ENCODE measurements around the gene EVPLL.

The EVPLL gene

GRCh38 chr17:18363101-18364049, 14.2 kb upstream of the EVPLL start, which contains the start of gene SHMT1:
TSS of gene SHMT1 (minus strand) at chr17:18363550. CDS start at chr17:18355981, 7,569 bp downstream.
- peak within 1 kb of the TSS; percentile 72 to 89 for H3K4me3 ChIP-seq (ENCODE audit: low read length in 2 of 2)
- WGBS, 2 donors (ENCODE audit: extremely low coverage in 2 of 2, insufficient read length in 2 of 2, insufficient replicate concordance in 1 of 2), result no CpG with 5 or more reads among the region's 76 CpGs
- no peak within 1 kb of the TSS for H2BK12ac ChIP-seq (ENCODE audit: low read length)
- H3K9ac ChIP-seq (ENCODE audit: low read depth, low read length, poor library complexity), result peak within 1 kb of the TSS; percentile 86
- no peak within 1 kb of the TSS for H3K4ac ChIP-seq (ENCODE audit: low read length)
- peak within 1 kb of the TSS; percentile 23 for H3K14ac ChIP-seq (ENCODE audit: low read length)
- H3K27ac ChIP-seq (replicated peaks; ENCODE audit: low read length), result peak within 1 kb of the TSS; percentile 15
- peak within 1 kb of the TSS; percentile 87 for H2BK120ac ChIP-seq (ENCODE audit: low read depth, low read length)
- H4K8ac ChIP-seq (ENCODE audit: low read depth, low read length), result peak within 1 kb of the TSS; percentile 43
- DNase-seq (ENCODE audit: low spot score), result peak; percentile 85
- H3K4me1 ChIP-seq (ENCODE audit: control insufficient read depth in 2 of 2, insufficient read depth in 1 of 2, low read depth in 1 of 2, low read length in 2 of 2), result peaks cover 0 to 2% of the 10 kb centered on the region in 2 donors
- H3K9me3 ChIP-seq (replicated peaks in 1 of 2; ENCODE audit: control insufficient read depth in 2 of 2, insufficient read depth in 1 of 2, low read depth in 1 of 2, low read length in 2 of 2), result no peaks in the 10 kb centered on the region
- H3K23ac ChIP-seq (ENCODE audit: low read depth, low read length, poor library complexity), result peak within 1 kb of the TSS; percentile 96
- H2AK5ac ChIP-seq (ENCODE audit: low read depth, low read length), result peak within 1 kb of the TSS; percentile 2
- H3K79me1 ChIP-seq (ENCODE audit: low read depth, low read length), result peaks cover 3% of the 10 kb centered on the region
- H3K36me3 ChIP-seq (replicated peaks in 1 of 2; ENCODE audit: control insufficient read depth in 2 of 2, insufficient read depth in 2 of 2, low read length in 2 of 2), result peaks cover 0 to 23% of the 10 kb centered on the region in 2 donors
- H3K18ac ChIP-seq (ENCODE audit: low read length), result peak within 1 kb of the TSS; percentile 98
- peak within 1 kb of the TSS; percentile 72 for H4K91ac ChIP-seq (ENCODE audit: low read depth, low read length, poor library complexity)
- peak within 1 kb of the TSS; percentile 88 for H2AFZ ChIP-seq (ENCODE audit: low read length)
- peak within 1 kb of the TSS; percentile 75 for H3K4me2 ChIP-seq (ENCODE audit: insufficient read depth, low read length, poor library complexity, severe bottlenecking)
- H2BK15ac ChIP-seq (ENCODE audit: low read length), result no peak within 1 kb of the TSS
- H2BK5ac ChIP-seq (ENCODE audit: low read length), result no peak within 1 kb of the TSS
- no peaks in the 10 kb centered on the region for H3K27me3 ChIP-seq (ENCODE audit: control insufficient read depth in 3 of 3, insufficient read depth in 3 of 3, low read depth in 1 of 3, low read length in 3 of 3)

GRCh38 chr17:18364166-18364565, 13.4 kb upstream of the EVPLL start:
- Histone ChIP-seq H3K36me3 (replicated peaks in 1 of 2; ENCODE audit: control insufficient read depth in 2 of 2, insufficient read depth in 2 of 2, low read length in 2 of 2) (peaks cover 0 to 15% of the 10 kb centered on the region in 2 donors), H3K4me2 (ENCODE audit: insufficient read depth, low read length, poor library complexity, severe bottlenecking) (no peak overlapping the region), H2AK5ac (ENCODE audit: low read depth, low read length) (no peak overlapping the region), H3K23ac (ENCODE audit: low read depth, low read length, poor library complexity) (no peak overlapping the region), H3K4me1 (ENCODE audit: control insufficient read depth in 2 of 2, insufficient read depth in 1 of 2, low read depth in 1 of 2, low read length in 2 of 2) (peaks cover 0 to 2% of the 10 kb centered on the region in 2 donors), H2BK120ac (ENCODE audit: low read depth, low read length) (no peak overlapping the region), H4K91ac (ENCODE audit: low read depth, low read length, poor library complexity) (no peak overlapping the region), H2BK12ac (ENCODE audit: low read length) (no peak overlapping the region), H3K27ac (replicated peaks; ENCODE audit: low read length) (no peak overlapping the region), H4K8ac (ENCODE audit: low read depth, low read length) (no peak overlapping the region), H3K9me3 (replicated peaks in 1 of 2; ENCODE audit: control insufficient read depth in 2 of 2, insufficient read depth in 1 of 2, low read depth in 1 of 2, low read length in 2 of 2) (no peaks in the 10 kb centered on the region), H3K4me3 (ENCODE audit: low read length in 2 of 2) (no peak overlapping the region), H3K4ac (ENCODE audit: low read length) (no peak overlapping the region), H3K14ac (ENCODE audit: low read length) (no peak overlapping the region), H3K79me1 (ENCODE audit: low read depth, low read length) (peaks cover 3% of the 10 kb centered on the region), H3K27me3 (ENCODE audit: control insufficient read depth in 3 of 3, insufficient read depth in 3 of 3, low read depth in 1 of 3, low read length in 3 of 3) (no peaks in the 10 kb centered on the region), H2AFZ (ENCODE audit: low read length) (peak overlapping the region; percentile 88), H3K9ac (ENCODE audit: low read depth, low read length, poor library complexity) (no peak overlapping the region), H2BK15ac (ENCODE audit: low read length) (no peak overlapping the region), H2BK5ac (ENCODE audit: low read length) (no peak overlapping the region), H3K18ac (ENCODE audit: low read length) (no peak overlapping the region)
- no CpG with 5 or more reads among the region's 6 CpGs for WGBS, 2 donors (ENCODE audit: extremely low coverage in 2 of 2, insufficient read length in 2 of 2, insufficient replicate concordance in 1 of 2)
- no peak for DNase-seq (ENCODE audit: low spot score)

- Histone ChIP-seq H3K79me1 (ENCODE audit: low read depth, low read length) (no peaks in the 10 kb centered on the region), H2BK5ac (ENCODE audit: low read length) (no peak overlapping the region)
- DNase-seq (ENCODE audit: low spot score), result no peak
Measured at GRCh38 chr17:18368946-18369345, 8.6 kb upstream of the EVPLL start.

GRCh38 chr17:18370761-18371160, 6.8 kb upstream of the EVPLL start:
- Histone ChIP-seq H2AFZ (ENCODE audit: low read length) (no peak overlapping the region), H3K27ac (replicated peaks; ENCODE audit: low read length) (no peak overlapping the region), H2BK15ac (ENCODE audit: low read length) (no peak overlapping the region), H3K9ac (ENCODE audit: low read depth, low read length, poor library complexity) (no peak overlapping the region), H3K23ac (ENCODE audit: low read depth, low read length, poor library complexity) (no peak overlapping the region), H3K4me2 (ENCODE audit: insufficient read depth, low read length, poor library complexity, severe bottlenecking) (no peak overlapping the region), H3K4ac (ENCODE audit: low read length) (no peak overlapping the region), H3K9me3 (replicated peaks in 1 of 2; ENCODE audit: control insufficient read depth in 2 of 2, insufficient read depth in 1 of 2, low read depth in 1 of 2, low read length in 2 of 2) (no peaks in the 10 kb centered on the region), H2BK5ac (ENCODE audit: low read length) (no peak overlapping the region), H3K14ac (ENCODE audit: low read length) (no peak overlapping the region), H2BK12ac (ENCODE audit: low read length) (no peak overlapping the region), H4K8ac (ENCODE audit: low read depth, low read length) (no peak overlapping the region), H3K79me1 (ENCODE audit: low read depth, low read length) (no peaks in the 10 kb centered on the region), H3K27me3 (ENCODE audit: control insufficient read depth in 3 of 3, insufficient read depth in 3 of 3, low read depth in 1 of 3, low read length in 3 of 3) (no peaks in the 10 kb centered on the region), H3K18ac (ENCODE audit: low read length) (no peak overlapping the region), H4K91ac (ENCODE audit: low read depth, low read length, poor library complexity) (no peak overlapping the region), H3K4me3 (ENCODE audit: low read length in 2 of 2) (no peak overlapping the region), H3K4me1 (ENCODE audit: control insufficient read depth in 2 of 2, insufficient read depth in 1 of 2, low read depth in 1 of 2, low read length in 2 of 2) (no peaks in the 10 kb centered on the region), H2BK120ac (ENCODE audit: low read depth, low read length) (no peak overlapping the region), H3K36me3 (replicated peaks in 1 of 2; ENCODE audit: control insufficient read depth in 2 of 2, insufficient read depth in 2 of 2, low read length in 2 of 2) (no peaks in the 10 kb centered on the region), H2AK5ac (ENCODE audit: low read depth, low read length) (no peak overlapping the region)
- WGBS, 2 donors (ENCODE audit: extremely low coverage in 2 of 2, insufficient read length in 2 of 2, insufficient replicate concordance in 1 of 2), result no CpG with 5 or more reads among the region's 5 CpGs
- no peak for DNase-seq (ENCODE audit: low spot score)

More at GRCh38 chr17:18368946-18369345, 8.6 kb upstream of the EVPLL start:
- Histone ChIP-seq H3K4me2 (ENCODE audit: insufficient read depth, low read length, poor library complexity, severe bottlenecking) (no peak overlapping the region), H3K9me3 (replicated peaks in 1 of 2; ENCODE audit: control insufficient read depth in 2 of 2, insufficient read depth in 1 of 2, low read depth in 1 of 2, low read length in 2 of 2) (no peaks in the 10 kb centered on the region), H4K91ac (ENCODE audit: low read depth, low read length, poor library complexity) (no peak overlapping the region), H2AK5ac (ENCODE audit: low read depth, low read length) (no peak overlapping the region), H3K23ac (ENCODE audit: low read depth, low read length, poor library complexity) (no peak overlapping the region), H3K27ac (replicated peaks; ENCODE audit: low read length) (no peak overlapping the region), H3K27me3 (ENCODE audit: control insufficient read depth in 3 of 3, insufficient read depth in 3 of 3, low read depth in 1 of 3, low read length in 3 of 3) (no peaks in the 10 kb centered on the region), H3K4me3 (ENCODE audit: low read length in 2 of 2) (no peak overlapping the region), H3K14ac (ENCODE audit: low read length) (no peak overlapping the region), H3K4me1 (ENCODE audit: control insufficient read depth in 2 of 2, insufficient read depth in 1 of 2, low read depth in 1 of 2, low read length in 2 of 2) (no peaks in the 10 kb centered on the region), H2AFZ (ENCODE audit: low read length) (no peak overlapping the region), H4K8ac (ENCODE audit: low read depth, low read length) (no peak overlapping the region), H3K4ac (ENCODE audit: low read length) (no peak overlapping the region), H2BK15ac (ENCODE audit: low read length) (no peak overlapping the region), H2BK120ac (ENCODE audit: low read depth, low read length) (no peak overlapping the region), H2BK12ac (ENCODE audit: low read length) (no peak overlapping the region), H3K36me3 (replicated peaks in 1 of 2; ENCODE audit: control insufficient read depth in 2 of 2, insufficient read depth in 2 of 2, low read length in 2 of 2) (no peaks in the 10 kb centered on the region), H3K18ac (ENCODE audit: low read length) (no peak overlapping the region), H3K9ac (ENCODE audit: low read depth, low read length, poor library complexity) (no peak overlapping the region)
- WGBS, 2 donors (ENCODE audit: extremely low coverage in 2 of 2, insufficient read length in 2 of 2, insufficient replicate concordance in 1 of 2), result no CpG with 5 or more reads among the region's 8 CpGs

Measured in neuronal stem cell (in vitro differentiated cells).